ENCODE data around the gene POLR2A. TPM values are rescaled to one million over a fixed set of nuclear protein-coding genes. Genes with fewer than 3 reads are reported as not detected.

The POLR2A gene
- total and polyA plus RNA-seq, 2 of the 4 experiments (the other 2 are of a cell fraction), result 54.0 to 56.6 TPM

GRCh38 chr17:7467498-7467897 is 16.7 kb upstream of the POLR2A start:
- H3K79me1 ChIP-seq (ENCODE audit: low read depth in 1 of 2, low read length in 2 of 2), result peaks cover 9 to 77% of the 10 kb centered on the region in 2 experiments
- intact Hi-C loops (cut with micrococcal nuclease), result no loop called here
- no peak overlapping the region for H3K4me3 ChIP-seq (ENCODE audit: insufficient read depth, low read depth, low read length)
- no peak overlapping the region for H3K18ac ChIP-seq (ENCODE audit: low read depth, low read length)
- no peak overlapping the region for H2BK20ac ChIP-seq (ENCODE audit: low read depth, low read length)
- ChIA-PET CTCF (no interaction called here), POLR2A (ENCODE audit: unreplicated experiment) (no interaction called here)
- H3K56ac ChIP-seq (ENCODE audit: extremely low read depth, insufficient read depth, low read length), result no peak overlapping the region
- no peak overlapping the region for H2AFZ ChIP-seq (replicated peaks; ENCODE audit: low read length, poor library complexity)
- no peak overlapping the region for H4K91ac ChIP-seq (ENCODE audit: insufficient read depth, low read depth, low read length)
- ATAC-seq (ENCODE audit: low read depth) (no peak), DNase-seq (no peak)
- H2BK15ac ChIP-seq (ENCODE audit: low read depth, low read length), result no peak overlapping the region
- in situ Hi-C loops (cut with MboI; ENCODE audit: low sequenced_read_pairs), result no loop called here
- no peaks in the 10 kb centered on the region for H3K9me3 ChIP-seq (ENCODE audit: control insufficient read depth, insufficient read depth, low read length)
- TF ChIP-seq MAZ (IDR thresholded peaks at IDR 0.05; ENCODE audit: borderline replicate concordance, low read depth, low read length) (no peak), RAD21 (IDR thresholded peaks at IDR 0.05; ENCODE audit: low read length) (no peak), NFE2L2 (IDR thresholded peaks at IDR 0.05; ENCODE audit: low read depth, low read length) (no peak), CEBPB (IDR thresholded peaks at IDR 0.05; ENCODE audit: low read depth, low read length) (no peak), ELK1 (IDR thresholded peaks at IDR 0.05; ENCODE audit: borderline replicate concordance, low read depth, low read length) (no peak), POLR2A (IDR thresholded peaks at IDR 0.05; ENCODE audit: low read depth, low read length) (no peak), RCOR1 (IDR thresholded peaks at IDR 0.05; ENCODE audit: insufficient replicate concordance, low read length) (no peak), CHD1 (IDR thresholded peaks at IDR 0.05; ENCODE audit: low read depth, low read length) (no peak), RFX5 (IDR thresholded peaks at IDR 0.05; ENCODE audit: low read depth, low read length) (no peak), CTCF (conservative IDR thresholded peaks at IDR 0.05; ENCODE audit: low read depth, low read length) (no peak), BHLHE40 (IDR thresholded peaks at IDR 0.05; ENCODE audit: low read depth, low read length) (no peak)
- H4K20me1 ChIP-seq (ENCODE audit: insufficient read depth, low read length), result peaks cover 73% of the 10 kb centered on the region
- H3K4me1 ChIP-seq (ENCODE audit: control insufficient read depth, insufficient read depth, low read length), result peaks cover 12% of the 10 kb centered on the region; the same call in 1 of the 2 replicates
- H3K23ac ChIP-seq (ENCODE audit: low read depth, low read length), result no peak overlapping the region
- no peak overlapping the region for H3K4ac ChIP-seq (ENCODE audit: low read depth, low read length)
- H3K14ac ChIP-seq (replicated peaks; ENCODE audit: low read depth, low read length), result no peak overlapping the region
- H3K4me2 ChIP-seq (ENCODE audit: low read depth, low read length), result no peak overlapping the region
- no TSS peak for BruUV-seq (replicated peaks)
- no peak overlapping the region for H3K27ac ChIP-seq (ENCODE audit: insufficient read depth, low read length)
- no peak overlapping the region for H4K5ac ChIP-seq (ENCODE audit: low read depth, low read length)
- H2BK120ac ChIP-seq (ENCODE audit: low read depth, low read length), result no peak overlapping the region
- H2AK5ac ChIP-seq (ENCODE audit: low read depth, low read length), result no peak overlapping the region
- H3K9ac ChIP-seq (ENCODE audit: low read depth, low read length), result no peak overlapping the region
- no peak overlapping the region for H2AK9ac ChIP-seq (replicated peaks; ENCODE audit: low read depth, low read length, poor library complexity)
- dilution Hi-C loops (cut with HindIII; ENCODE audit: low sequenced_read_pairs, unreplicated experiment), result no loop called here
- WGBS, 2 experiments (ENCODE audit: extremely low coverage in 2 of 2, insufficient read length in 1 of 2), result no CpG with 5 or more reads among the region's 3 CpGs
- no peak overlapping the region for H4K8ac ChIP-seq (ENCODE audit: low read depth in 2 of 2, low read length in 2 of 2)
- no peak overlapping the region for H2BK5ac ChIP-seq (ENCODE audit: low read depth, low read length, poor library complexity, severe bottlenecking)
- H3K36me3 ChIP-seq (ENCODE audit: control insufficient read depth, insufficient read depth, low read length), result peaks cover 37% of the 10 kb centered on the region
- H3K27me3 ChIP-seq (ENCODE audit: control insufficient read depth, insufficient read depth, low read length), result no peaks in the 10 kb centered on the region
- peaks cover 25% of the 10 kb centered on the region for H3K9me1 ChIP-seq (ENCODE audit: insufficient read depth, low read length)
